PC-3 (cell line): ENCODE results near the gene HOXA9. TPM values are rescaled to one million over a fixed set of nuclear protein-coding genes. Genes with fewer than 3 reads are reported as not detected.

Experiments
- ATAC-seq: fragments of 200-7000 bp; cut with Tn5 transposase; 2 replicates; pipeline ENCODE4 v1.9.1; 2020; ENCODE audit warnings: mild to moderate bottlenecking, moderate library complexity
- BruUV-seq: library from RNA; stranded (reverse); fragments of 400-500 nt; replicated peaks from 2 replicates; lab custom pipeline; 2021; lab: Mats Ljungman, UMichigan
- CTCF ChIA-PET: fragments of 300-600 bp; sonication (Branson Sonifier 250); formaldehyde crosslinking; loops from one replicate; lab custom pipeline; 2022; ENCODE audit warnings: antibody characterized with exemption; lab: Charles Lee
- POLR2A ChIA-PET: fragments of 300-600 bp; sonication (Branson Sonifier 250); formaldehyde crosslinking; loops from one replicate; lab custom pipeline; 2022; ENCODE audit warnings: antibody characterized with exemption; ENCODE audit not compliant: unreplicated experiment; lab: Charles Lee
- DNase-seq: peaks from one replicate; pipeline ENCODE4 v3.0.0-alpha.2; 2015
- H2AFZ ChIP-seq: fragments of 300-600 bp; sonication (generic); 2 replicates; pipeline ENCODE4 v1.6.0; 2016; ENCODE audit warnings: antibody characterized with exemption, low read length
- H3F3A ChIP-seq: fragments of 300-600 bp; sonication (generic); one replicate; pipeline ENCODE4 v1.6.0; 2017; ENCODE audit warnings: antibody characterized with exemption, low read length, control low read depth, mild to moderate bottlenecking; ENCODE audit not compliant: unreplicated experiment
- H3K27ac ChIP-seq: fragments of 300-600 bp; sonication (generic); 2 replicates; pipeline ENCODE4 v1.5.1; 2016; ENCODE audit warnings: mild to moderate bottlenecking, low read length
- H3K27me3 ChIP-seq: fragments of 300-600 bp; sonication (generic); 2 replicates; pipeline ENCODE4 v1.6.1; 2016; ENCODE audit warnings: low read length, mixed read lengths
- H3K36me3 ChIP-seq: fragments of 300-600 bp; sonication (generic); 2 replicates; pipeline ENCODE4 v1.6.1; 2016; ENCODE audit warnings: low read depth, mixed run types, low read length, mixed read lengths
- H3K4me1 ChIP-seq: fragments of 300-600 bp; sonication (generic); 2 replicates; pipeline ENCODE4 v1.5.1; 2016; ENCODE audit warnings: low read length; ENCODE audit not compliant: insufficient read depth
- H3K4me2 ChIP-seq: fragments of 300-600 bp; sonication (generic); 2 replicates; pipeline ENCODE4 v1.6.0; 2016; ENCODE audit warnings: low read length
- H3K4me3 ChIP-seq: fragments of 300-600 bp; sonication (generic); 2 replicates; pipeline ENCODE4 v1.5.1; 2016; ENCODE audit warnings: mild to moderate bottlenecking, low read length, mixed read lengths
- H3K79me2 ChIP-seq: fragments of 300-600 bp; sonication (generic); 2 replicates; pipeline ENCODE4 v1.6.1; 2017; ENCODE audit warnings: low read length, mixed read lengths
- H3K9ac ChIP-seq: fragments of 300-600 bp; sonication (generic); 2 replicates; pipeline ENCODE4 v1.6.0; 2016; ENCODE audit warnings: mild to moderate bottlenecking, low read length
- H3K9me2 ChIP-seq: fragments of 300-600 bp; sonication (generic); replicated peaks from 2 replicates; pipeline ENCODE4 v1.6.1; 2016; ENCODE audit warnings: mixed run types, low read length, mixed read lengths
- H3K9me3 ChIP-seq: fragments of 300-600 bp; sonication (generic); 2 replicates; pipeline ENCODE4 v1.6.1; 2016; ENCODE audit warnings: low read length, mixed read lengths
- H4K20me1 ChIP-seq: fragments of 300-600 bp; sonication (generic); 2 replicates; pipeline ENCODE4 v1.6.1; 2016; ENCODE audit warnings: low read length, mixed read lengths
- EZH2 ChIP-seq: fragments of 300-600 bp; sonication (generic); IDR thresholded peaks from one replicate; pipeline ENCODE4 v1.6.1; 2017; ENCODE audit warnings: antibody characterized with exemption, mild to moderate bottlenecking, low read length; ENCODE audit not compliant: unreplicated experiment
- EZH2phosphoT487 ChIP-seq: fragments of 300-600 bp; sonication (generic); IDR thresholded peaks from 2 replicates; pipeline ENCODE4 v1.6.1; 2018; ENCODE audit warnings: mild to moderate bottlenecking, antibody characterized with exemption, low read length, borderline replicate concordance
- intact Hi-C: fragments of 100-400 bp; cut with micrococcal nuclease; formaldehyde crosslinking; loops from 2 replicates; pipeline ENCODE4 v1.9.0; 2023
- total RNA-seq: library from RNA; depleted of rRNA; stranded (reverse); fragments of >200 nt; gene quantifications from 2 replicates; pipeline ENCODE4 v1.2.3, GENCODE V29; 2014
- TF ChIP-seq, protein P1 (sequence below): fragments of 300-600 bp; sonication (generic); conservative IDR thresholded peaks from 2 replicates; pipeline ENCODE4 v1.5.1; 2017; ENCODE audit warnings: antibody characterized with exemption, low read depth, mild to moderate bottlenecking, low read length

Gene HOXA9
- total RNA-seq, 1 experiment from 2014 or later: 69.0 TPM

DNA sequence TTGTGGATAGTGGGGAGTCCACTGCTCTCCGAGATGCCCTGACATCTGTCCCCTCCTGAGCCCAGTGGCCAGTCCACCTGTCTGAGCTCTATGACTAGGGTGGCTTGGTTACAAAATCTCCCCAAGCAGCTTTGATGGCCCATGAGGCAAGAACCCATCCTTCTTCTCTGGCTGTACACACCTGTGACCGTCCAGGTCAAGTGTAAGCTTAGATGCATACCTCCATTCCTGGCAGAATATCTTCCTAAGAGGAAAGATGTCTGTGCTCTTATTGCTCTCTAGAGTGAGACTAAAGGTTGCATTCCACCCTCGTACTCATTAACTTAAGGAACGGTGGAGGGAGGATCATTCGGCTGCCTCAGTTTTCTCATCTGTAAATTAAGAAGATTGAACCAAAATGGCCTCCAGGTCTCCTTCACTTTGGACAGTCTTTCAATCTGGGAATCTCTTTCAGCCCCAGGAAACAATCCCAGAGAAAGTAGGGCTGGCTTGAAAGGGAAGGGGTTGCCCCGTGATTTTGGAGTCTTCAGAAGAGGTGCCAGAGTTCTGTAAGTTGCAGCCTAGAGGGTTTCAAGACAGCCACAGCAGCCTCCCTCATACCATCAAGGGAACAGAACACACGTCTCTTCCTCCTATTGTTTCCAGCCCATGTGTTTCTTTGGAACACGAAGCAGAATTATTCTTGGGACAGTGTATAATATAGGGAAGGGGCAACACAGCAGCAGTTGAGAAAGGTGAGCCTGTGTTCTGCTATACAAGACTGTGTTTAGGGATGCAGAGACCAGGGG lies 40.2 kb downstream of the HOXA9 start:
- POLR2A ChIA-PET: no interaction called here

DNA sequence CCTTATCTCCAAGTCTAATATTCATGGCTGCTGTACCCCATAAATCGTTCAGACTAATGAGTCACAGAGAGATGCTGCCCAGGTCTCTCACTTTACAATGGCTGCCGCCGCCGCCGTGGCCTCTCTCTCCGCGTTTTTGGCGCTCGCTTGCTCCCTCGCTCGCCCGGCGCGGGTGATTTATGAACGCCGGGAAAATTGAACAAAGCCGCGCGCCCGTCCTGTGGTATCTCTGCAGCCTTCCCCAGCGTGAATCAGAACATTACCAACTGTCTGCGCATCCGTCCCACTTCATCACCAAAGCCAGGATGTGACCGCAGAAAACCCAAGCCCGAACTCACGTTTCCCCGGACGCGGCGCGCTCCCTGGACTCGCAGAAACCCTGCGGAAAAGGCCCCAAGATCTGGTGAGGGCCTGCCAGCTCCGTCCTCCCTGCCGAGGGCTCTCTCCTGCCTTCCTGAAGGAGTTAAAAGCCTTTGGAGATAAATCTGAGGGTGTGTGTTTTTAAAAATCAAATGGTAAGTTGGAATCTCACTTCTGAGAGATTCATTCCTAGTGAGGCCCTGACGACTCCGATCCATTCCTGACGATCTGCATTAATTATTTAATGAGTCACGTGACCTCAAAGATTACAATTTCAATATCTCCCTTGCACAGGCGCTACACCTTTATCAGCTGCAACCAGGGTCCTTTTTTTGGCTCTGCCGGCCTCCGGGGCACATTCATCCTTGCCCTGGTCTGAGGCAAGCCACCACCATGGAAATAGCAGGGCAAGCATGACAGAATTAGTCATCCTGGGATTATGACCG lies 41.0 kb downstream of the HOXA9 start:
- Histone ChIP-seq H3K27ac (no peak overlapping the region), H3K9me2 (no peaks in the 10 kb centered on the region), H3K27me3 (no peaks in the 10 kb centered on the region), H3K9ac (no peak overlapping the region), H3K9me3 (no peaks in the 10 kb centered on the region), H3F3A (no peaks in the 10 kb centered on the region), H3K4me3 (no peak overlapping the region), H2AFZ (no peak overlapping the region), H3K79me2 (peaks cover 20% of the 10 kb centered on the region), H3K4me1 (0 out of 2 replicates have a peak, but pooled peaks cover 4% of the 10 kb centered on the region), H3K4me2 (no peak overlapping the region), H3K36me3 (no peaks in the 10 kb centered on the region), H4K20me1 (no peaks in the 10 kb centered on the region)
- intact Hi-C loops: no loop called here
- CTCF ChIA-PET: no interaction called here
- POLR2A ChIA-PET: no interaction called here
- no peak for TF ChIP-seq EZH2phosphoT487
- no peak for TF ChIP-seq EZH2
- TF ChIP-seq, protein P1, sequence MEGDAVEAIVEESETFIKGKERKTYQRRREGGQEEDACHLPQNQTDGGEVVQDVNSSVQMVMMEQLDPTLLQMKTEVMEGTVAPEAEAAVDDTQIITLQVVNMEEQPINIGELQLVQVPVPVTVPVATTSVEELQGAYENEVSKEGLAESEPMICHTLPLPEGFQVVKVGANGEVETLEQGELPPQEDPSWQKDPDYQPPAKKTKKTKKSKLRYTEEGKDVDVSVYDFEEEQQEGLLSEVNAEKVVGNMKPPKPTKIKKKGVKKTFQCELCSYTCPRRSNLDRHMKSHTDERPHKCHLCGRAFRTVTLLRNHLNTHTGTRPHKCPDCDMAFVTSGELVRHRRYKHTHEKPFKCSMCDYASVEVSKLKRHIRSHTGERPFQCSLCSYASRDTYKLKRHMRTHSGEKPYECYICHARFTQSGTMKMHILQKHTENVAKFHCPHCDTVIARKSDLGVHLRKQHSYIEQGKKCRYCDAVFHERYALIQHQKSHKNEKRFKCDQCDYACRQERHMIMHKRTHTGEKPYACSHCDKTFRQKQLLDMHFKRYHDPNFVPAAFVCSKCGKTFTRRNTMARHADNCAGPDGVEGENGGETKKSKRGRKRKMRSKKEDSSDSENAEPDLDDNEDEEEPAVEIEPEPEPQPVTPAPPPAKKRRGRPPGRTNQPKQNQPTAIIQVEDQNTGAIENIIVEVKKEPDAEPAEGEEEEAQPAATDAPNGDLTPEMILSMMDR: no peak
- no peak for ATAC-seq
- BruUV-seq: no TSS peak
- no peak for DNase-seq

More for the DNA sequence above, 40.2 kb downstream of the HOXA9 start:
- Histone ChIP-seq H3K27me3 (no peaks in the 10 kb centered on the region), H3K4me3 (no peak overlapping the region), H3K9ac (no peak overlapping the region), H3K27ac (no peak overlapping the region), H3K79me2 (peaks cover 26% of the 10 kb centered on the region), H3K9me2 (no peaks in the 10 kb centered on the region), H3K4me1 (0 out of 2 replicates have a peak, but pooled peaks cover 10% of the 10 kb centered on the region), H3K4me2 (no peak overlapping the region), H4K20me1 (no peaks in the 10 kb centered on the region), H2AFZ (no peak overlapping the region), H3F3A (no peaks in the 10 kb centered on the region), H3K36me3 (no peaks in the 10 kb centered on the region), H3K9me3 (no peaks in the 10 kb centered on the region)
- no peak for DNase-seq
- CTCF ChIA-PET: no interaction called here
- intact Hi-C loops: no loop called here
- TF ChIP-seq, protein P1: no peak
- TF ChIP-seq EZH2: no peak
- no peak for ATAC-seq
- no TSS peak for BruUV-seq
